HG02938 (cell line): ENCODE data around the gene UBE2J2.
"Not testable (repeated sequence)": the region's sequence is repeated elsewhere in the genome, so short reads cannot be mapped to it uniquely, and the experiment has no call there.

Experiments
- ATAC-seq: cut with Tn5 transposase; IDR thresholded peaks from one replicate; pipeline ENCODE4 v1.9.1; 2021; ENCODE audit warnings: mild to moderate bottlenecking, moderate library complexity; ENCODE audit not compliant: unreplicated experiment

Gene UBE2J2

GRCh38 chr1:1259540-1259939 is 14.1 kb downstream of the UBE2J2 start:
- ATAC-seq, result no peak

GRCh38 chr1:1259119-1259488 is 14.6 kb downstream of the UBE2J2 start:
- ATAC-seq, result no peak

- ATAC-seq, result no peak
These were observed 16.4 kb downstream of the UBE2J2 start for GRCh38 chr1:1256956-1257871.

- no peak for ATAC-seq
These were observed 18.0 kb downstream of the UBE2J2 start for GRCh38 chr1:1255611-1256010.

GRCh38 chr1:1255078-1255477 is 18.6 kb downstream of the UBE2J2 start:
- ATAC-seq, result no peak

GRCh38 chr1:1254667-1254998 is 19.0 kb downstream of the UBE2J2 start:
- ATAC-seq, result no peak

GRCh38 chr1:1253972-1254666 is 19.5 kb downstream of the UBE2J2 start:
- ATAC-seq, result no peak

- no peak for ATAC-seq
These were observed 20.3 kb downstream of the UBE2J2 start for GRCh38 chr1:1253314-1253713.

- ATAC-seq, result no peak
These were observed 22.8 kb downstream of the UBE2J2 start for GRCh38 chr1:1250786-1251284.

GRCh38 chr1:1248009-1248913 is 25.4 kb downstream of the UBE2J2 start:
- not testable (repeated sequence) for ATAC-seq

GRCh38 chr1:1247341-1247913 is 26.2 kb downstream of the UBE2J2 start:
- ATAC-seq, result no peak

- ATAC-seq, result no peak
These were observed 26.9 kb downstream of the UBE2J2 start, which contains the start of gene C1QTNF12 for GRCh38 chr1:1246577-1247340. TSS of gene C1QTNF12 (minus strand) at chr1:1246722. CDS start at chr1:1246690, 32 bp downstream.

- ATAC-seq, result no peak
These were observed 27.7 kb downstream of the UBE2J2 start for GRCh38 chr1:1245817-1246576.

GRCh38 chr1:1245178-1245816 is 28.4 kb downstream of the UBE2J2 start:
- no peak for ATAC-seq

- ATAC-seq, result no peak
These were observed 29.4 kb downstream of the UBE2J2 start for GRCh38 chr1:1244192-1244811.

GRCh38 chr1:1243807-1244191 is 29.9 kb downstream of the UBE2J2 start:
- no peak for ATAC-seq

- ATAC-seq, result no peak
These were observed 30.4 kb downstream of the UBE2J2 start for GRCh38 chr1:1243266-1243660.
